GM21528 (cell line): ENCODE results near the gene CHRNE.
"Not testable (repeated sequence)": the region's sequence is repeated elsewhere in the genome, so short reads cannot be mapped to it uniquely, and the experiment has no call there.

Experiments
- ATAC-seq: cut with Tn5 transposase; IDR thresholded peaks from one replicate; pipeline ENCODE4 v1.9.1; 2021; ENCODE audit warnings: mild to moderate bottlenecking, moderate library complexity; ENCODE audit not compliant: unreplicated experiment, low FRiP score

Gene CHRNE

DNA sequence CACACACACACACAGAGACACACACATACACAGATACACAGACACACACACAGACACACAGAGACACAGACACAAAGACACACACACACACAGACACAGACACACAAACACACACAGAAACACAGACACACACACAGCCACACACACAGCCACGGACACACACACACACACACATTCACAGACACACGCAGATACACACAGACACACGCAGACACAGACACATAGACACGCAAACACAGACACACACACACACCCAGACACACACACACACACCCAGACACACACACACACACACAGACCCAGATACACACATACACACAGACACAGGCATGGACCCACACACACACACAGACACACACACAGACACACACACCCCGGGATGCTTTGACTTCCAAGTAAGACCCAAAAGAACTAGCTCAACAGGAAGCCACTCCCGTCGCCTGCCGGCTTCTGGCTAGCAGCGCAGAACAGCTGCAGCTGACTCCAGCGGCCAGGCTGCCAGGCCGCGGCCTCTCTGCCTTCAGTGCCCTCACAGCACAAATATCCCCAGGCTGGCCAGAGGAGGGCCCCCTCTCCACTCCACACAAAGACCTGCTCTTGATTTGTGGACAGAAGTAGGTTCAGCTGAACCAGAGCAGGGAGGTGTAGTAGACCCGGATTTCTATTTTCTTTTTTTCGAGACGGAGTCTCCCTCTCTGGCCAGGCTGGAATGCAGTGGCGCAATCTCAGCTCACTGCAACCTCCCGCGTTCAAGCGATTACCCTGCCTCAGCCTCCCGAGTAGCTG is 6.0 kb upstream of the CHRNE start:
- no peak for ATAC-seq

DNA sequence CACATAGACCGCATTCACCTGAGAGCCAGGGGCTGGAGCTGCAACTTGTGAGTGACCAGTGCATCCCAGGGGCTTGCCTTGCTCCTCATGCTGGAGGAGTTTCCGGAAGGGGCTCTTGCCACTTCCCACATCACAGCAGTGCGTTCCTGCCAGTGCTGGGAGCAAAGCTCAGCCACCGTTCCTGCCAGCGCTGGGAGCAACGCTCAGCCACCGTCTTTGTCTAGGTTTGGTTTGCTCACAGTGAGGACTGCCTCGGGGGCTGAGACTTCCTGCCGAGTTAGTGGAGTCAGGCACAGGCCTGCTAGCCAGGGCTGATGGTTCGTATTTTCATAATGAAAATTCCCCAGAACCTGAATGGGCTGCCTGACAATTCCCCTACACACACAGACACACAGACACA is 5.4 kb upstream of the CHRNE start:
- no peak for ATAC-seq

GRCh38 chr17:4906642-4907041 is 3.7 kb upstream of the CHRNE start:
- ATAC-seq, result not testable (repeated sequence)

DNA sequence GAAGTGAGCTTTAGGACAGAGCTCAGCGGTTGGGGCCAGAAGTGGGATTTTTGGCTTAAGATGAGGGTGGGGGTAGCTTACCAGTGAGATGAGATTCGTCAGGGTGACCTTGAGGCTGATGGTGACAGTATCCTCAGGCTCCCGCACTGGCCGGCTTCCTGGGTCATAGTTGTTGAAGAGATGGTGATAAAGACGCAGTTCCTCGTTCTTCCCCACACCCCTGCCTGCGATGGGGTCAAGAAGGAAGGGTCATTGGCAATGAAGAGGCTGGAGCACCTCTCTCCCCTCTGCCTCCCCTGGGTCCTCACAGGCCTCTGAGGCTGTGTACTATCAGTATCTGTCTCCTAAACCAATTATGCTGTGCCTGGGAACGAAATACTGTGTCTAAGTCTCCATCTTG is 358 bp downstream of the CHRNE start:
- no peak for ATAC-seq

- ATAC-seq, result no peak
These were observed 1.1 kb downstream of the CHRNE start for GRCh38 chr17:4901648-4902344.

DNA sequence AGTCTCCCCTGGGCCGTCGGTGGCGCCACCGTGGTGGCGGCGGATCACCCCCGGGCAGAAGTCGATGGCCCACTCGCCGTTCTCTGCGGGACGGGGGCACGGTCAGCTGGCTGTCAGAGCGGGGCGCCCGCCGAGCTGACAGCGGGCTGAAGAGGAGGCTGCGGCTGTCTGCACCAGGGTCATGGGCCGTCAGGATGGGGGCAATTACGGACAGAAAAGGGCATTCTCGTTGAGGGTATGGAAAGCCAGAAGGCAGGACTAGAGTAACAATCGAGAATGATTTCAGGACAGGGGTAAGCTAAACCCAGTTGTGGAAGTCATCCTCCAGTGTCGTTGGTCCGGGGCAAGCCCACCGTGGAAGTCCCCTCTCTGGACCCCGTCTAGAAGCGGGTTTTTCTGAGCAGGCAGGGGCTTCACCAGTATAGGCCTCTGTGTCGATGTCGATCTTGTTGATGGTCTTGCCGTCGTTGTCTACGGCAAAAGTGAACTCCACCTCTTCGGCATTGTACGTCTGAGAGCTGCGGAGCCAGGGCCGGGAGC is 1.7 kb downstream of the CHRNE start:
- no peak for ATAC-seq

GRCh38 chr17:4900231-4901107 is 2.4 kb downstream of the CHRNE start:
- ATAC-seq, result no peak

DNA sequence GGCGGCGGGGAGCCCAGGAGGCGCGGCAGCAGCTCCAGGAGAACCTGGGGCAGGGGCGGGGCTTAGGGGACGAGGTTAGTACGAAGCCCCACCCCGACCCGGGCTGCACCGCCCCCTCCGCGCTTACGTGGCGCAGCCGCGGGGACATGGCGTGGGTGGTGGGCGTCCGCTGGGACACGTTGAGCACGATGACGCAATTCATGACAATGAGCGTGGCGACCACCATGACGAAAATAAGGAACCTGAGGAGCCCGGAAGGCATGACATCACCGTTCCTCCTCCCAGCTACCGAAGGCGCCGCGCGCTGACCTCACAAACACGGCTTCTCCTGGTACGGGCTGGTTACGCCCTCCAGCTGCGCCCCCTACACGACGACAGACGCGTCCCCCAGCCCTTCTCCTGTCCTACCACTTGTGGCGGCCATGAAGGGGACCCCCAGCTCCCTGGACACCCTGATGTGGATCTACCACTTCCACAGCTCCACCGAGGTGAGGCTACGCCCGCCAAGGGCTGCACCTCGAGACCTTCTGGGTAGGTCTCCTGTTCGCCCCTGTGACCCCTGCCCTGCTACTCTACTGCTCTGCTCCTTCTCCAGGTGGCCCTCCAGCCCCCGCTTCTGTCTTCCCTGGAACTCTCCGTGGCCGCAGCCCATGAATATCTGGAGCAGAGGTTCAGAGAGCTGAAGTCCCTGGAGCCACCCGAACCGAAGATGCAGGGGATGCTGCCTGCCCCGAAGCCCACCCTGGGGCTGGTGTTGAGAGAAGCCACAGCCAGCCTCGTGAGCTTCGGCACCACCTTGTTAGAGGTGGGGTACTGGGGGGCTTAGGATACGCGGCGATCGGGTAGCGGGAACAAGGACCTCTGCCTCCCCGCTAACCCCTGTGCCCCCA is 3.3 kb downstream of the CHRNE start, which contains the start of gene C17orf107:
TSS of gene C17orf107 (plus strand) at position 196 of the 890 bp plus-strand sequence. CDS start at position 423, 227 bp downstream.
- peak; percentile 44 for ATAC-seq

DNA sequence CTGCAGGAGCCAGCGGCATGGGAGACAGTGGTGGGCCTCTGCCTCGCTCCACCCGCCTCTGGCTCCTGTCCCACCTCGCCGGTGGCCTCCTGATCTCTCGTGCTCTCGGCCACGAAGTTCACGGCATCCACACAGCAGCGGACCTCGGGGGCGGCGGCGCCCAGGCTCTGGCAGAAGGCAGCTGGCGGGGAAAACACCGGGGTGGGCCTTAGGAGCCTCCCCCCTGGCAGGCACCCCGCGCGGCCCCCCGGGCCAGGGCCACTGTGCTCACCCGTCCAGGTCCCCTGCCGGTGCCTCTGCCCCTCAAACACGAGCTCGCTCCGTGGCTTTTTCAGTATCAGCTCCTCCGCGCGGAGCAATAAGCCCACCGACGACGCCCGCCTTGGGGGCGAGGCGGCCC is 4.0 kb downstream of the CHRNE start:
- peak; percentile 3 for ATAC-seq

DNA sequence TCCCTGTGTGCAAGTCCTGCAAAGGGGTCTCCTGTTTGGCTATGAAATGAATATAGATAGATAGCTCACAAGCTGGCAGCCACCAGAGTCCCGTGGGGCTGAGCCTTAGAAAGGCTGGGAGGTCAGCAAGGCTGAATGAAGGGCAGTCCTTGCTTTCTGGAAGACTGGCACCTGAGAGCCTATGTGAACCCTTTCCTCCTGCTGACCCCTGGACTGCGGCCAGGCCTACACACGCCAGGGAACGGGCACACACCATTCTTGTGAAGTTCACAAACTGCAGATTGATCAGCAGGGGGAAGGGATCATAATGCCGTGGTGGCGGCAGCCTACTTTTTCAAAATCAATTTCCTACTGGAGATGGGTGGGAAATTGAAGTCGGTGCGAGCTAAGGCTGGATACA is 4.5 kb downstream of the CHRNE start:
- no peak for ATAC-seq

DNA sequence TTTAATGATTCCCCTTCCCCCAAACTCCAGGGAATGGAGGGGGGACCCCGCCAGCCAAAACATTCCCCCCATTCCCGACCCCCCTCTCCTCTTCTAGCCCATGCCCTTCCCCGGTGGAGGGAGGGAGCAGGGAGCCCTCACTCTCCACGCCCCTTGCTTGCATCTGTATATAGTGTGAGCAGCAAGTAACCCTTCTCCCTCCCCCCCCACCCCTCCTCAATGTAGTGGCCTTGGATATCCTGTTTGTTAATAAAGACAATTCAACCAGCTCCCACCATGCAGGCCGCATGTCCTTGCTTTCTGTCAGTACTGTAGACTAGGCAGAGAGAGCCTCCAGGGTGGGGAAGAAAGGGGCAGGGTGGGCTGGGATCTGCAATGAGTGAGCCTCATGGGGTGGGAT is 5.1 kb downstream of the CHRNE start:
- ATAC-seq, result no peak

- ATAC-seq, result no peak
These were observed 5.7 kb downstream of the CHRNE start for GRCh38 chr17:4897198-4897687.

GRCh38 chr17:4896332-4897197 is 6.3 kb downstream of the CHRNE start:
- ATAC-seq, result no peak

DNA sequence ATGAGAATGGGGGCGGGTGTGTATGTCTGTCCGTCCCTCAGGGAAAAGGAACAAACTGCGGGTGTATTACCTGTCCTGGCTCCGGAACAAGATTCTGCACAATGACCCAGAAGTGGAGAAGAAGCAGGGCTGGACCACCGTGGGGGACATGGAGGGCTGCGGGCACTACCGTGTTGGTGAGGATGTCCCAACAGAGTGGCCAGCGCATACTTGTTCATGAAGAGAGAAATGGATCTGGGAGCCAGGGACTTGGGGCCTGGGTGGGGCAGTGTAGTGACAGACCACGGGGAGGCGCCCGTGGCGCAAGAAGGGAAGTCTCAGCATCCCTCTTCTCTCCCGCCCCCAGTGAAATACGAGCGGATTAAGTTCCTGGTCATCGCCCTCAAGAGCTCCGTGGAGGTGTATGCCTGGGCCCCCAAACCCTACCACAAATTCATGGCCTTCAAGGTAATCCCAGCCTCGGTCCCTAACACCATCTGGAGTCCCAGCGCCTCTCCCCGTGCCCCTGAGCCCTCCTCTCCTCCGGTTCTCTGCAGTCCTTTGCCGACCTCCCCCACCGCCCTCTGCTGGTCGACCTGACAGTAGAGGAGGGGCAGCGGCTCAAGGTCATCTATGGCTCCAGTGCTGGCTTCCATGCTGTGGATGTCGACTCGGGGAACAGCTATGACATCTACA is 7.1 kb downstream of the CHRNE start:
- ATAC-seq, result no peak

GRCh38 chr17:4895121-4895520 is 7.8 kb downstream of the CHRNE start:
- no peak for ATAC-seq

- ATAC-seq, result no peak
These were observed 9.0 kb downstream of the CHRNE start for GRCh38 chr17:4893721-4894560.

GRCh38 chr17:4893272-4893671 is 9.6 kb downstream of the CHRNE start:
- ATAC-seq, result no peak
